GM19324 (cell line): ENCODE results near the gene GTF2A1L.
A peak's percentile ranks its signal among the peaks of the same experiment; 100 is the strongest.
"Not testable (repeated sequence)": the region's sequence is repeated elsewhere in the genome, so short reads cannot be mapped to it uniquely, and the experiment has no call there.

Source experiments
- ATAC-seq: cut with Tn5 transposase; IDR thresholded peaks from one replicate; pipeline ENCODE4 v1.9.1; 2021; ENCODE audit warnings: mild to moderate bottlenecking, moderate library complexity; ENCODE audit not compliant: unreplicated experiment, low FRiP score

GTF2A1L gene

DNA sequence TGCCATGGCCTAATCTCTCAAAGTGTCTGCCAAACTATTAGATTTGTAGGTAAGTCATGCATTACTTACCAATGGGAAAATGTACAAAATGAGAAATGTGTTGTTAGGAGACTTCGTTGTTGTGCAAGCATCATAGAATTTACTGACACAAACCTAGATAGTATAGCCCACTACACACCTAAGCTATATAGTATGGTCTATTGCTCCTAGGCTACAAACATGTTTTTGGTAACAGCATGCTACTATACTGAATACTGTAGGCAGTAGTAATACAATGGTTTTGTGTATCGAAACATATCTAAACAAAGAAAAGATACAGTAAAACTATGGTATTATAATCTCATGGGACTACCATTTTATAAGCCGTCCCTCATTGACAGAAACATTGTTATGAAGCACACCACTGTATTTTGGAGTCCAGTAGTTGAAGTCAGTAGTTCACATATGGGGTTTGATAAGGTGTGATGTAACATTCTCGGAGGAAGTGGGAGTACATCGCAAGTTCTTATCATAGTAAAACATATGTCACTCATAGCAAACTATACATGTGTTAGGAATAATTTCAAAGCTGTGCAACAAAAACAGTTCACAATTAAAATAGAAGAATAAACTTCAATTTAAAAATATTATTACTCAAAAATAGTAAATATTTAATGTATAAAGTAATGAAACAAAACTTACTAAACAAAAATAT, 12.0 kb upstream of the GTF2A1L start:
- ATAC-seq: no peak

DNA sequence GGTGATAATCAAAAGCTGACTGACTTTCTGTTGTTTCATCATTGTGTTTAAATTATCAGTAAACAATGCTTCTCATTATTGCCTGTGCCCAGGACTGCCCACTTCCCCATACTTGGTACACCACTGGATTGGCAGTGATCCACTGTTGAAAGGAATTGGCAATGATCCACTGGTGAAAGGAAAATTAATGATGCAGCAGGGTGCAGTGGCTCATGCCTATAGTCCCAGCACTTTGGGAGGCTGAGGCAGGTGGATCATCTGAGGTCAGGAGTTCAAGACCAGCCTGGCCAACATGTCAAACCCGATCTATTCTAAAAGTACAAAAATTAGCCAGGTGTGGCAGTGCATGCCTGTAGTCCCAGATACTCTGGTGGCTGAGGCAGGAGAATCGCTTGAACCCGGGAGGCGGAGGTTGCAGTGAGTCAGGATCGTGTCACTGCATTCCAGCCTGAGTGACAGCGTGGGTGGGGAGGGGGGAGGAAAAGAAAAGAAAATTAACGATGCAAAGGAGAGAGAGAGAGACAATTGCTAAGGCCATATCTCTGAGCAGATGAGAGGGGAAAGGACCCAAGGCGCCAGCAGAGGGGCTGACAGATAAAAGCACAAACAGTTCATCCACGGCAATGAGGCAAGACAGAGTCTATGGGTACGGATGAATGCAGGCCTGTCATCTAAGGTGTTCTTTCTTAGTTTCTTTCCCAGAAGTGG, 10.2 kb upstream of the GTF2A1L start:
- ATAC-seq: no peak

DNA sequence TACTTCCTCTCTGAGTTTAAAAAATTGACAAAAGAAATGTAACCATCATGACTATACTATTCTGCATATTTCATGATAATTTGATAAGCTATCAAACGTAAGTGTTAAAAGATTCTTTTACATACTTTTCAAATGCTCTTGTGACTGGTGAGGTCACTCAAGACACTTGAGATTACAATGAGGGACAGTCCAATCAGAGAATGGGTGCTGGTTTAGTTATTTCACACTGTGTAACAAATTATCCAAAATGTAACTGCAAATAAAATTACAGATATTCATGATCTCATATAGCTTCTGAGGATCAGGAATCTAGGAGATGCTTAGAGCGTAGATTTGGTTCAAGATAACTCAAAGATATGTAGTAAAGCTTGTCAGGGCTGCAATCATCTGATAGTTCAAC, 4.4 kb upstream of the GTF2A1L start:
- ATAC-seq: no peak

DNA sequence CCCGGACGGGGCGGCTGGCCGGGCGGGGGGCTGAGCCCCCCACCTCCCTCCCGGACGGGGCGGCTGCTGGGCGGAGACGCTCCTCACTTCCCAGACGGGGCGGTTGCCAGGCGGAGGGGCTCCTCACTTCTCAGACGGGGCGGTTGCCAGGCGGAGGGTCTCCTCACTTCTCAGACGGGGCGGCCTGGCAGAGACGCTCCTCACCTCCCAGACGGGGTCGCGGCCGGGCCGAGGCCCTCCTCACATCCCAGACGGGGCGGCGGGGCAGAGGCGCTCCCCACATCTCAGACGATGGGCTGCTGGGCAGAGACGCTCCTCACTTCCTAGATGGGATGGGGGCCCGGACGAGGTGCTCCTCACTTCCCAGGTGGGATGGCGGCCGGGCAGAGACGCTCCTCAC, 3.1 kb upstream of the GTF2A1L start:
- not testable (repeated sequence) for ATAC-seq

DNA sequence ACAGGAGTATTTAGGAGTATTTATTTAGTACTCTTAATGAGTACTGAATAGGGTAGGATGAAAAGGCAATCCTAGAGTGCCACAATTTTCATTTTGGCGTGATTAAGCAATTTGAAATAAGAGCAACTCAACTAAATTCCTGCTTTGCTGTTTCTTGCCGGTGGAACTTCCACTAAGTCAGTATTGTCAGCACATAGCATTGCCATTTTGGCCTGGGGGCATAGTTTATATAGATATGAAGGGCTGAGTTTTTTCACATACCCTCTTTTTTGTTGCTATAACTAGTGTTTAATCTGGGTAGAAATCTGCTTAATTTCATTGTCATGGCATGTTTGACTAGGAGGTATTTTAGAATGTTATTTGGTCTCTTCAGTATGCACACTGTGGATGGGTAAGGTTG, 1.9 kb downstream of the GTF2A1L start:
- ATAC-seq: no peak

DNA sequence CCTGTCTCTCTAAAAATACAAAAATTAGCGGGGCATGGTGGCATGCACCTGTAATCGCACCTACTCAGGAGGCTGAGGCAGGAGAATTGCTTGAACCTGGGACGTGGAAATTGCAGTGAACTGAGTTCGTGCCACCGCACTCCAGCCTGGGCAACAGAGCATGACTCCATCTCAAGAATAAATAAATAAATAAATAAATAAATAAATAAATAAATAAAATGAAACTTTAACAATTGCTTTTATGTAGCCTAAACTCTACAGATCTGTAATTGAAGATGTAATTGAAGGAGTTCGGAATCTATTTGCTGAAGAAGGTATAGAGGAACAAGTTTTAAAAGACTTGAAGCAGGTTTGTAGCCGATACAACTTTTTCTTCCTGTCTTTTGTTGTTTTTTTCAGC, 2.9 kb downstream of the GTF2A1L start:
- ATAC-seq: no peak

DNA sequence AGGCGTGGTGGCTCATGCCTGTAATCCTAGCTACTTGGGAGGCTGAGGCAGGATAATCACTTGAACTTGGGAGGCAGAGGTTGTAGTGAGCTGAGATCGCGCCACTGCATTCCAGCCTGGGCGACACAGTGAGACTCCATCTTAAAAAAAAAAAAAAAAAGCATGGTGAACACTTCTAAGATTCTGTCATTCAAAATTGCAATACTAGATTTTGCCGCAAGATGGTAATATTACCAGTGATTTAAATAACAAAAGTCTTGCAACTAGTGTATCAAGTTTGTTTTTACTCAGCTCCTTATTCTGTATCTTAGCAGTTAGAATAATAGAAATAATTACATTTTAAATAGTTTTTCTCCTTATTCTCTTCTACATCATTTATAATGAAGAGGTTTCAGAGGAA, 5.0 kb downstream of the GTF2A1L start:
- ATAC-seq: not testable (repeated sequence)

DNA sequence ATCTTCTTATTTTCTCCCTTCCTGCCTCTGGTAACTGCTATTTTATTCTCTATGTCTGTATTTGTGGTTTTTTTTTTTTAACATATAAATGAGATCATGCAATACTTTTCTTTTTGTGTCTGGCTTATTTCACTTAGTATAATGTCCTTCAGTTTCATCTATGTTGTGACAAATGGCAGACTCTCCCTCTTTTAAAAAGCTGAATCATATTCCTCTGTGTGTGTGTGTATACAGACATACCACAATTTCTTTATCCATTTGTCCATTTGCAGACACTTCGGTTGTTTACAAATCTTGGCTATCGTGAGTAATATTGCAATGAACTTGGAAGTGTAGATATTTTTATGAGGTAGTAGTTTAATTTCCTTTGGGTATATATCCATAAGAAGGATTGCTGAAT, 7.0 kb downstream of the GTF2A1L start:
- no peak for ATAC-seq

DNA sequence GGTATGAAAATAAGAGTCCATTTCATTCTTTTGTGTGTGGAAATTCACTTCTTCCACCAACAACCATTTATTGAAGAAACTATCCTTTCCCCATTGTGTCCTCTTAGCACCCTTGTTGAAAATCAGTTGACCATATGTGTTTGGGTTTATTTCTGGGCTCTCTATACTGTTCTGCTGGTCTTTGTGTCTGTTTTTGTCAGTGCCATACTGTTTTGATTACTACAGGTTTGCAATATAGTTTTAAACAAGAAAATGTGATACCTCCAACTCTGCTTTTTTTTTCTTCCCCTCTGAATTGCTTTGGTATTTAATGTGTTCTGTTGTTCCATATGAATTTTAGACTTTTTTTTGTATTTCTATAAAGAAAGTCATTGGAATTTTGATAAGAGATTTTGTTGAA, 8.4 kb downstream of the GTF2A1L start:
- no peak for ATAC-seq

DNA sequence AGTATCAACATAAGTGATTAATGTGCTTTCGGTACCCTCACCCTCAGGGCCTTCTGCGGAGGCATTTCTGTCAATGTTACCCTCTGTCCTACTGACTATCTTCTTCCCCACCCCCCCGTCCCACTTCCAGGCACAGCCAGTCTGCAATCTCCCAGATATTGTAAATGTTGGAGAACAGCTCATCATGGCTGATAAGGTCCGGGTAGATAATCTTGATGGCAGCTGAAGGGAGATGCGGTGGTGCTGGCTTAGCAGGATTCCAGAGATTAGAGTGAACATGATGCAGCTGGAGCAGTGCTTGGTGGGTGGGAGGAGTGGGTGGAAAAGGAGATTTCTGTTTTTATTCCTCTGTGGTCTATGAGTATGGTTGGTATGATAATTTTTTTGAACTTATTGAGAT, 15.5 kb downstream of the GTF2A1L start:
- ATAC-seq: no peak

DNA sequence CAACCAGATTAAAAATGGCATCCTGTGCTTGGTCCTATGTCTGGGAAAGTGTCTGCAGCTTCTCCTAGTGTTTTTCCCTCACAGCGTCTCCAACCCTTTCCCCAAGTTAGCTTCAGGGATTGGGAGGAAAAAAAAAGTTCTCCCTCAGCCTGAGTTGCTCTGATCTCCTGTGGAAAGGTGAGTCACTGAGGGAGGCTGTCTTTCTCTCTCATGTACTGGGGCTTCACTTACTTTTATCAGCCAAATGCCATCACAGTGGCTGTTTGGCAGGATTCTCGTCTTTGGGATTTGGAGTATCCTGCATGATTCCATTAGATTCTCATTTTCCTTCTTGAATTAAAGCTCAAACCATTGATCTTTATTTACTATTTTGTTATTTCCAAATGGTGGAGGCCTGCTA, 18.1 kb downstream of the GTF2A1L start:
- ATAC-seq: no peak

DNA sequence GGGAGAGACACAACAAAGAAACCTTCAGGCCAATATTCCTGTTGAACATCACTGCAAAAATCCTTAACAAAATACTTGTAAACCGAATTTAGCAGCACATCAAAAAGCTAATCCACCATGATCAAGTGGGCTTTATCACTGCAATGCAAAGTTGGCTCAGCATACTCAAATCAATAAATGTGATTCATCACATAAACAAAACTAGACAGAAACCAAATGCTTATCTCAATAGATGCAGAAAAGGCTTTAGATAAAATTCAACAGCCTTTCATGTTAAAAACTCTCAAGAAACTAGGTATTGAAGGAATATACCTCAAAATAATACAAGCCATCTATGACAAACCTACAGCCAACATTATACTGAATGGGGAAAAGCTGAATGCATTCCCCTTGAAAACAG, 20.6 kb downstream of the GTF2A1L start:
- ATAC-seq: no peak

DNA sequence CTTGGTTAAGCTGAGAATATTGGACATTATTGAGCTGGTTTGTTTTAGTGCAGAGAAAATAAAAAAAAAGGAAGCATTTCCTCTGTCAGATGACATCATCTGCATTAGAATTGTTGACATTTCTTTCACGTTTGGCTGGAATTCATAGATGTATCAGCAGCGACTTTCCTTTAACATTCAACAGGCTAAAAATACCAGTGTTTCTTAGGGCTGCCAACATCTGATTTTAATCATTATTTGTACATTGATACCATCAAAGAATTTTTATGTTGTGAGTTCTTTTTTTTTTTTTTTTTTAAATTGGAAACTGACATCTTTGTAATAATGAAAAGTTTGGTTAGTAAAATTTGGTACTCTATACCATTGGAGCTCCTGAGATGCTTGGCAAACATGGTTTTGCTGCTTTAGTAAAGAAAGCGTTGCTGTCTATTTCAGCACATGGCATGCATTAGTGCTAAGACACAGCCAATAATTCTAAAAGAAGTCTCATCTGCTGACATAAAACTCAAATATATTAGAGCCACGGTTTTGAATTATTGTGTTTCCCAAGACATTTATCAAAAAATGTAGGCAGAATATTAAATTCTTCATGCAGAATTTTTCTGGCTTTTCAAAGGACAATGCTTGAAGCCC, 33.6 kb downstream of the GTF2A1L start:
- no peak for ATAC-seq

DNA sequence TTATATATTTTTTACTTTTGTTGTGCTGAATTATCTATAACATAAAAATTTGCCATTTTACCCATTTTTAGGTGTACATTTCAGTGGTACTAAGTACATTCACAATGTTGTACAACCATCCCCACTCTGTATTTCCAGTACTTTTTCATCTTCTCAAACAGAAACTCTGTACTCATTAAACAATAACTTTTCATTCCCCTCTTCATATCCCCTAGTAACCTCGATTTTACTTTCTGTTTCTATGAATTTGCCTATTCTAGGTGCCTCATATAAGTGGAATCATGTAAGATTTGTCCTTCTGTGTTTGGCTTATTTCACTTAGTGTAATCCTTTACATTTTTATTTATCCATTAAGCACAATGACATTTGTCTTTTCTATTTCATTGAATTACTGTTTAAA, 51.3 kb downstream of the GTF2A1L start:
- peak; percentile 80 for ATAC-seq

DNA sequence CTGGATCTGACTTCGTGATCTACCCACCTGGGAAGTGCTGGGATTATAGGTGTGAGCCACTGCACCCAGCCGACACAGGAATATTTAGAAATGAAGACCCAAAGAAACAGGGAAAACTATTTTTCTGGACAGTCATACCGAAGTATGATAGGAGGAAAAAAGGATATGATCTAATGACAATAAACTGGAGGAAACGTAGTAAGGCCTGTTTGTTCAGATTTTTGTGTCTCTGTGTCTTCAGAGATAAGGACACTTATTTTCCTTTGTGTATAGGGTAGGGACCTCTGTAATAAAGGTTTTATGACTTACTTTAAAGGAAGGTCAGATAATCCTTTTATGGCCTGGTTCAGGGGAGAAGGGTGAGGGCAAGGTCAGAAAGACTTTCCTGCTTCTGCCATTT, 55.9 kb downstream of the GTF2A1L start:
- no peak for ATAC-seq

DNA sequence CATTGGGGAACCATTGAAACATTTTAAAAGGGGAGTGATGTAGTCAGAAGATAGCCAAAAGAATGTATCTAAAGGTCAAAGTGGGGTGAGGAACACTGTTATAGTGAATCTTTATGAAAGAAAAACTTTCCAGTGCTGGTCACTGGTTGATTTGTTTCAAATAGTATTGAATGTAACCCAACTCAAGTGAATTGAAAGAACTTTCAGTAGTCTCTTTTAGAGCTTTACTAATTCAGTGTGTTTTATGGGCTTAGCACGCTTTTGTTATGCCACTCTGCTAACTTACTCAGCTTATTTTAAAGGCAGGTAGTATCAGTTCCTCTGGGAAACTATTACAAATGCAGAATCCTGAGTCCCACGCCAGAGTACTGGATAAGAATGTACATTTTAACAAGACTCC, 57.3 kb downstream of the GTF2A1L start:
- no peak for ATAC-seq

DNA sequence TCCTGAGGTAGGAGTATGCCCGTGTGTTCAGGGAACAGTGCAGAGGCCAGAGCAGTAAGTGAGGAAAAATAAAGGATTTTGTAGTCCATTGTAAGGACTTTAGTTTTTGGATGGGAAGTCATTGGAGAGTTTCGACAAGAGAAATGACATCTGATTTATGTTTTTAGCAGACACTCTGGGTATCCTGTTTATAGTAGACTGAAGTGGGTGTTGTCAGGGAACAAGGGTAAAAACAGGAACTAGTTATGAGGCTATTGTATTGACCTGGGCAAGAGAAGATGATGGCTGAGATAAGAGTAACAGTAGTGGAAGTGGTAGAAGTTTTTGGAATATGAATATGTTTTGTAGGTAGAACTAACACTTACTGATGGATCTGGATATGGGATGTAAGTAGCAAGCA, 59.8 kb downstream of the GTF2A1L start:
- no peak for ATAC-seq

DNA sequence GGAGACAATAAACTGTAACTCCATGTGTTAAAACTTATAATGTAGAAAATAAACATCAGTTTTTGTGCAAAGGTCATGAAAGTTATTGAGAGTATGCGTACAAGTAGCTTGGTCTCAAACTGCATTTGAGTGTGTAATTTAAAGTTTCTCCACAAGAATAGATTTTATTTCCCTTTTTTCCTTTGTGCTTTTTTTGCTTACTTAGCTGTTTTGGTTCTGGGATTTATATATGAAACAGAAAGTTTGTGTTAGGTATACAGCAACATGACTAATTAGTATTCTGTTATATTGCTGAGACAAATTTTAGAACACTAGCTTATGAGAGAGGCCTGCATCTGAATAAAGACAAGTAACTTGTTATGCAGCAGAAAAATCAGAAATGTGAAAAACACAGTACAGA, 67.5 kb downstream of the GTF2A1L start:
- ATAC-seq: no peak

DNA sequence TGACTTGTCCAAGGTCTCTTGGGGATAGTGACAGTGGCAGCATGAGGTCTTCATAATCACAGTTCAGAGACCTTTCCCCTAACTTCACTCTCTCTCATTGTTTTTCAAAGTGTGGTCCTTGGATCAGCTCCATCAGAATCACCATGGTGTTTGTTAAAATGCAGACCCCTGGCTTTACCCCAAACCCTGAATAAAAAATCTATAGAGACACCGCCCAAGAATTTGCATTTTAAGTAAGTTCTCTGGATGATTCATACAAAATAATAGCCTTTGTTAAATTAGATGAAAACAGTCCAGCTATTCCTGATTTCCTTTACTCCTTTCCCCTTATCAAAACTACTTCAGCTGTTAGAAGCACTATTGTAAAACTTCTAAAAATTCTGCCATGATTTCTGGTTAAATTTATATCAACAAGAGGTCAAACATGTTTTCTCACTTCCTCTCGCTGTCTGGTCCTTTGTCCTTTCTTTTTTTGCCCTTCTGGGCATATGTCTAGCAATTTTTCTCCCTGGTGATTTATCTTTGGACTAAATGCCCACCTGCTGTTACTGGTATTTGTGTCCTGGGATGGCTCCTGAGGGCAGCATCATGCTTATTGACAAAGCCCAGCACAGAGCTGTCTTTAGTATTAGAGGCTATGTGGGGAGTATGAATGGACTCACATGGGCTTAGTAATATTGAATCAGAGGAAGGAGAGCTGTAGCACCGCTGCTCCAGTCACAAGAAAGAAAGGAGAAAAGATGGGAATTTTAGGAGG, 74.5 kb downstream of the GTF2A1L start:
- ATAC-seq: no peak

DNA sequence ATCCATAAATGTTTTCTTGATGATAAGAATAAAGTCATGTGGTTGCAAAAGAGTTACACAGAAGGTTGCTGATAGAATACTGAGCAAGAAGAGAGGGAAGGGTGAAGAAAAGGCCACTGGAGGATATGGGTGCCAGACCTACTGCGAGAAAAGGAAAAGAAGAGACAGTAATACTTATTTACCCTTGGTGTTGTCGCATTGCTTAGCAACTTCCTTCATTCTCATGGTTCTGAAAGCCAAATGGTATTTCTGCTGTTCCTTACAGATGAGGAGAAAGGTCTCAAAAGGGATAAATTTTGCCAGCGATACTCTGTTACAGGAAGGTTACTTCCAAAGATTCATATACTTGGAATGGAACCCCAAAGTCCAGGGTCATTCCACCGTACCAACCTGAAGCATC, 75.4 kb downstream of the GTF2A1L start:
- no peak for ATAC-seq

DNA sequence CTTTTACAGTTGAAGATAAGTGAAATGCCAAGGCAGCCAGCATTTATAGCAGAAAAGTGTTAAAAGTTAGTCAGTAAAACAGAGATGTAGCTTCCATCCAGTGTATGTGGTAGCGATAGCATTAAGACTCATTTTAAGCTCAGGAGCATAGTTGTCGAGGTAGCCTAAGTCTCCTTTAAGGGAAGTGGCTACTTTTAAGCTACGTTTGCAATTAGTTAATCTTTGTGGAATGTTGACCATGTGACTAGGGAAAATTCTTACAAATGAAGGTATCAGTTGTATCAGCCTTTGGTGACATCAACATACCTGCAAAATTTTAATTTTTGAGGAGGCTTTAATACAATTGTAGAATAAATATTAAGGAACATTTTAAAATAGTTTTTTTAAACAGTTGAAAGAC, 76.0 kb downstream of the GTF2A1L start:
- no peak for ATAC-seq
